Astrocyte (in vitro differentiated cells and primary cell): ENCODE results near the gene LRMDA. TPM values are rescaled to one million over a fixed set of nuclear protein-coding genes. Genes with fewer than 3 reads are reported as not detected.

ENCODE experiments used
- DNase-seq: peaks from one replicate; pipeline ENCODE4 v3.0.0-alpha.2; 2010; ENCODE audit warnings: low read depth
- FAIRE-seq: peaks from 2 replicates; lab custom pipeline; 2011; peaks lifted over from hg19 to GRCh38; lab: Jason Lieb, UNC
- H2AFZ ChIP-seq: 2 replicates; pipeline ENCODE4 v1.6.0; 2012; ENCODE audit warnings: low read depth, low read length, inconsistent platforms
- H3K27ac ChIP-seq: 2 replicates; pipeline ENCODE4 v1.5.1; 2011; ENCODE audit warnings: low read depth, low read length, inconsistent platforms
- H3K27me3 ChIP-seq: 2 replicates; pipeline ENCODE4 v1.6.0; 2011; ENCODE audit warnings: low read length, inconsistent platforms; ENCODE audit not compliant: insufficient read depth
- H3K36me3 ChIP-seq: 2 replicates; pipeline ENCODE4 v1.5.1; 2011; ENCODE audit warnings: low read length, inconsistent platforms; ENCODE audit not compliant: insufficient read depth
- H3K4me1 ChIP-seq: 2 replicates; pipeline ENCODE4 v1.5.1; 2011; ENCODE audit warnings: low read length, inconsistent platforms; ENCODE audit not compliant: insufficient read depth
- H3K4me2 ChIP-seq: 2 replicates; pipeline ENCODE4 v1.6.0; 2012; ENCODE audit warnings: low read length, inconsistent platforms
- H3K4me3 ChIP-seq: 2 replicates; pipeline ENCODE4 v1.5.1; 2011; ENCODE audit warnings: low read depth, mild to moderate bottlenecking, low read length, inconsistent platforms; ENCODE audit not compliant: insufficient read depth
- H3K79me2 ChIP-seq: 2 replicates; pipeline ENCODE4 v1.6.0; 2012; ENCODE audit warnings: mild to moderate bottlenecking, low read length, inconsistent platforms; ENCODE audit not compliant: insufficient read depth
- H3K9ac ChIP-seq: 2 replicates; pipeline ENCODE4 v1.6.0; 2012; ENCODE audit warnings: mild to moderate bottlenecking, low read length, inconsistent platforms
- H3K9me3 ChIP-seq: 2 replicates; pipeline ENCODE4 v1.5.1; 2012; ENCODE audit warnings: low read depth, mild to moderate bottlenecking, low read length, inconsistent platforms; ENCODE audit not compliant: insufficient read depth
- H4K20me1 ChIP-seq: 2 replicates; pipeline ENCODE4 v1.6.0; 2012; ENCODE audit warnings: low read length, inconsistent platforms; ENCODE audit not compliant: insufficient read depth
- H3K27ac Mint-ChIP-seq: one replicate; pipeline ENCODE4 v1.8.0; 2021; ENCODE audit warnings: mild to moderate bottlenecking, mixed read lengths; ENCODE audit not compliant: unreplicated experiment
- H3K27me3 Mint-ChIP-seq: one replicate; pipeline ENCODE4 v1.8.0; 2021; ENCODE audit warnings: low read depth, mixed read lengths; ENCODE audit not compliant: unreplicated experiment
- H3K36me3 Mint-ChIP-seq: one replicate; pipeline ENCODE4 v1.8.0; 2021; ENCODE audit warnings: low read depth, mixed read lengths; ENCODE audit not compliant: unreplicated experiment
- H3K4me1 Mint-ChIP-seq: one replicate; pipeline ENCODE4 v1.8.0; 2021; ENCODE audit warnings: low read depth, mixed read lengths; ENCODE audit not compliant: unreplicated experiment
- H3K4me3 Mint-ChIP-seq: one replicate; pipeline ENCODE4 v1.8.0; 2021; ENCODE audit warnings: mild to moderate bottlenecking, moderate library complexity, mixed read lengths; ENCODE audit not compliant: unreplicated experiment
- H3K9me3 Mint-ChIP-seq: one replicate; pipeline ENCODE4 v1.8.0; 2021; ENCODE audit warnings: mild to moderate bottlenecking, mixed read lengths; ENCODE audit not compliant: unreplicated experiment
- EZH2 ChIP-seq: IDR thresholded peaks from 2 replicates; pipeline ENCODE4 v1.6.1; 2012; ENCODE audit warnings: mild to moderate bottlenecking, low read length, inconsistent platforms; ENCODE audit not compliant: insufficient read depth
- total RNA-seq: library from RNA; stranded (reverse); gene quantifications from 2 replicates; pipeline ENCODE4 v1.2.1, GENCODE V29; 2021
- TF ChIP-seq, protein P1 (sequence below): IDR thresholded peaks from 2 replicates; pipeline ENCODE4 v1.5.1; 2011; ENCODE audit warnings: low read depth, mild to moderate bottlenecking, inconsistent platforms, low read length, moderate library complexity; ENCODE audit not compliant: insufficient read depth

Gene LRMDA
- total RNA-seq, 1 donor from 2014 or later = 2.7 TPM

DNA sequence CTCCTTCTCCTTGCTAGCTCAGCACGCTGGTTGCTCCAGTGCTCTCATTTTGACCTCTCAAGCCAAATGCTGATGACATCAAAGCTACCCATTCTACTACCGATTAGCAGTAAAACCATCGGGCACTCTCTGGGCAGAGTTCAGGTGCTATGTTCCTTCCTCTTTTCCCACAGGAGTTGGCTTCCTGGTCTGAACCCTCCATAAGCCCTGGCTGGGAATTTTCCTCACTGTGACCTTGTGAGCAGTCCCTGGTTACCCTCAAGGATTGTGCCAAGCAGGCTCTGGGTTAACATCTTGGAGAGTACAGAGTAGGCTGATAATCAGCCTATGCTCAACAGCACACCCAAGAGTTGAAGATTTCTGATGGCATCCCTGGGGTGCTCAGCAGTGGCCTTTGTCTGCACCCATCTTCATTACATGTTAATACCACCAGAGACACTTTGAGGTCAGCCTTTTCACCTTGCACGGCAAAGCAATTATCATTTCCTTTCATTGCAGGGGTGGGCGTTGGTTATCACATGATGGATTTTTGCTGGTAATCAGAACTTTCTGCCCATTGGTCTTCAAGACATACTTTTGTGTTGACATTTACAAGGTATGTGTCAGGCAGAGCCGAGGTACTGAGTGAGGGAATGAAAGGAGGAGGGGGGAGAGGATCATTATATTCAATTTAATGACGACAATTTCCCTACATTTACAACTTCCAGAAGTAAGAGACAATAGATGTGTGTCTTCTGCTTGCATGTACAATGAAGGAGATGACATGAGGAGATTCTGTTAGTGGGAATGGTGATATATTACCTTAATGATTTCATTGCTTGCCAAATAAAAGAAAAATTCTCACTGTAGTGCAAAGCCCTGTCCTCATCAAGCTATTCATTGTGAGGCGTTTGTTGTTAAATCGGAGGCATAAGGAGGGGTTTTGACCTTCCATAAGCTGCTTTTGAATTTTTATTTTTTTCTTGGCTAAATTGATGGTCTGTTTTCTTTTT, 452.0 kb downstream of the LRMDA start:
- FAIRE-seq (no peak), DNase-seq (no peak)
- no peak for TF ChIP-seq EZH2
- TF ChIP-seq, protein P1, sequence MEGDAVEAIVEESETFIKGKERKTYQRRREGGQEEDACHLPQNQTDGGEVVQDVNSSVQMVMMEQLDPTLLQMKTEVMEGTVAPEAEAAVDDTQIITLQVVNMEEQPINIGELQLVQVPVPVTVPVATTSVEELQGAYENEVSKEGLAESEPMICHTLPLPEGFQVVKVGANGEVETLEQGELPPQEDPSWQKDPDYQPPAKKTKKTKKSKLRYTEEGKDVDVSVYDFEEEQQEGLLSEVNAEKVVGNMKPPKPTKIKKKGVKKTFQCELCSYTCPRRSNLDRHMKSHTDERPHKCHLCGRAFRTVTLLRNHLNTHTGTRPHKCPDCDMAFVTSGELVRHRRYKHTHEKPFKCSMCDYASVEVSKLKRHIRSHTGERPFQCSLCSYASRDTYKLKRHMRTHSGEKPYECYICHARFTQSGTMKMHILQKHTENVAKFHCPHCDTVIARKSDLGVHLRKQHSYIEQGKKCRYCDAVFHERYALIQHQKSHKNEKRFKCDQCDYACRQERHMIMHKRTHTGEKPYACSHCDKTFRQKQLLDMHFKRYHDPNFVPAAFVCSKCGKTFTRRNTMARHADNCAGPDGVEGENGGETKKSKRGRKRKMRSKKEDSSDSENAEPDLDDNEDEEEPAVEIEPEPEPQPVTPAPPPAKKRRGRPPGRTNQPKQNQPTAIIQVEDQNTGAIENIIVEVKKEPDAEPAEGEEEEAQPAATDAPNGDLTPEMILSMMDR = no peak
- peaks cover 2% of the 10 kb centered on the region for H3K27me3 ChIP-seq
- no peaks in the 10 kb centered on the region for H3K4me1 ChIP-seq
- H3K4me3 Mint-ChIP-seq = no peak overlapping the region
- H3K9me3 ChIP-seq = no peaks in the 10 kb centered on the region
- H4K20me1 ChIP-seq = no peaks in the 10 kb centered on the region
- no peak overlapping the region for H3K9ac ChIP-seq
- H3K27me3 Mint-ChIP-seq = peaks cover 7% of the 10 kb centered on the region
- H3K79me2 ChIP-seq = no peaks in the 10 kb centered on the region
- H2AFZ ChIP-seq = no peak overlapping the region
- H3K27ac Mint-ChIP-seq = no peak overlapping the region
- no peaks in the 10 kb centered on the region for H3K36me3 Mint-ChIP-seq
- H3K36me3 ChIP-seq = no peaks in the 10 kb centered on the region
- no peak overlapping the region for H3K4me2 ChIP-seq
- H3K4me3 ChIP-seq = no peak overlapping the region
- H3K9me3 Mint-ChIP-seq = peaks cover 9% of the 10 kb centered on the region
- no peak overlapping the region for H3K27ac ChIP-seq
- H3K4me1 Mint-ChIP-seq = no peaks in the 10 kb centered on the region

DNA sequence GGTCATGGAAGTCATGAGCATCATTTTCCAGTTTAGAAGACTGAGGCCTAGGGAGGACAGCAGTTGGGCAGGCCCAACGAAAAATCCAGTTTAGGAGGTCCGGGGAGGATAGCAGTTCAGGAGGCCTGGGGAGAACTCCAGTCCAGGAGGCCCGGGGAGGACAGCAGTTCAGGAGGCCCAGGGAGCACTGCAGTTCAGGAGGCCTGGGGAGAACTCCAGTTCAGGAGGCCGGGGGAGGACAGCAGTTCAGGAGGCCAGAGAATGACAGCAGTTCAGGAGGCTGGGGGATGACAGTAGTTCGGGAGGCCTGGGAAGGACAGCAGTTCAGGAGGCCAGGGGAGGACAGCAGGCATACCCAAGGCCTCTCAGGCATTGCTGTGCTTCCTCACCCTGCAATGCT, 453.4 kb downstream of the LRMDA start:
- no peaks in the 10 kb centered on the region for H3K4me1 ChIP-seq
- TF ChIP-seq, protein P1 = no peak
- no peak for TF ChIP-seq EZH2
- DNase-seq (no peak), FAIRE-seq (no peak)
- H3K4me1 Mint-ChIP-seq = no peaks in the 10 kb centered on the region
- no peak overlapping the region for H3K9ac ChIP-seq
- H2AFZ ChIP-seq = no peak overlapping the region
- H3K79me2 ChIP-seq = no peaks in the 10 kb centered on the region
- no peak overlapping the region for H3K27ac Mint-ChIP-seq
- no peak overlapping the region for H3K4me2 ChIP-seq
- no peak overlapping the region for H3K4me3 ChIP-seq
- no peaks in the 10 kb centered on the region for H3K36me3 Mint-ChIP-seq
- H4K20me1 ChIP-seq = no peaks in the 10 kb centered on the region
- H3K36me3 ChIP-seq = no peaks in the 10 kb centered on the region
- H3K9me3 ChIP-seq = no peaks in the 10 kb centered on the region
- no peaks in the 10 kb centered on the region for H3K27me3 ChIP-seq
- peaks cover 6% of the 10 kb centered on the region for H3K9me3 Mint-ChIP-seq
- peaks cover 9% of the 10 kb centered on the region for H3K27me3 Mint-ChIP-seq
- H3K27ac ChIP-seq = no peak overlapping the region
- no peak overlapping the region for H3K4me3 Mint-ChIP-seq

DNA sequence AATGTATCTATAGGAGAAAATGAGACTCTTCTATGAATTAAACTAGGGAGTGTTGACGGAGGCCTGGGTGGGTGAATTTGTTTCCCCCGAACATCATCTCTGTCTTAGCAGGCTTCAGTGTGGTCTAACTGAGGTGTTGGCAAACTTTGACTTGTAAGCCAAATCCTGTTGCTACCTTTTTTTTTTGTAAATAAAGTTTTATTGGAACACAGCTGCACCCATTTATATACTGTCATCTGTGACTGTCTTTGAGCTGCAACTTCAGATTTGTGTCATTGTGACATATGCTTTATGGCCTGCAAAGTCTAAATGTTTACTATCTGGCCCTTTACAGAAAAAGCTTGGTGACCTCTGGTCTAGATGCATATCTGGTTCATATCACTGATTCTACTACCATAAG, 455.9 kb downstream of the LRMDA start:
- Histone ChIP-seq H2AFZ (no peak overlapping the region), H3K27me3 (no peaks in the 10 kb centered on the region)

More for the DNA sequence above, 455.9 kb downstream of the LRMDA start:
- TF ChIP-seq, protein P1 = no peak
- TF ChIP-seq EZH2 = no peak
- Histone ChIP-seq H3K4me2 (no peak overlapping the region), H3K9me3 (no peaks in the 10 kb centered on the region), H3K79me2 (no peaks in the 10 kb centered on the region), H3K4me3 (no peak overlapping the region), H3K36me3 (no peaks in the 10 kb centered on the region), H3K4me1 (no peaks in the 10 kb centered on the region), H3K9ac (no peak overlapping the region), H4K20me1 (no peaks in the 10 kb centered on the region), H3K27ac (no peak overlapping the region)
- Mint-ChIP-seq H3K4me1 (no peaks in the 10 kb centered on the region), H3K27me3 (peaks cover 14% of the 10 kb centered on the region), H3K4me3 (no peak overlapping the region), H3K36me3 (no peaks in the 10 kb centered on the region), H3K9me3 (no peaks in the 10 kb centered on the region), H3K27ac (no peak overlapping the region)
- FAIRE-seq = no peak
- DNase-seq = no peak
